K562 (cell line): Measurements from ENCODE around the gene RAE1. TPM values are rescaled to one million over a fixed set of nuclear protein-coding genes. Genes with fewer than 3 reads are reported as not detected.

Experiments used
- ATAC-seq: fragments of 200-7000 bp; cut with Tn5 transposase; 3 replicates; pipeline ENCODE4 v1.9.1; 2020; ENCODE audit warnings: moderate library complexity
- BruUV-seq: library from RNA; stranded (reverse); fragments of 400-500 nt; replicated peaks from 2 replicates; lab custom pipeline; 2021; lab: Mats Ljungman, UMichigan
- CTCF ChIA-PET: fragments of 300-600 bp; formaldehyde crosslinking; extraction: SDS; loops from one replicate; lab custom pipeline; 2021; ENCODE audit warnings: low intra/inter-chr PET ratio; lab: Yijun Ruan, JAX
- POLR2A ChIA-PET: fragments of 300-600, 350-650 bp; sonication (Branson Sonifier 250); formaldehyde crosslinking; extraction: SDS; loops from one replicate; lab custom pipeline; 2021; ENCODE audit warnings: antibody characterized with exemption, inconsistent platforms; lab: Yijun Ruan, JAX
- DNase-seq, 4 experiments: peaks; one replicate each; pipeline versions ENCODE4 v3.0.0 to v3.0.0-alpha.2; 2011 to 2018; ENCODE audit warnings: low spot score in 3 of 4, mixed read lengths in 3 of 4; ENCODE audit errors: extremely low read depth in 1 of 4
- FAIRE-seq: peaks from 2 replicates; lab custom pipeline; 2011; peaks lifted over from hg19 to GRCh38; lab: Jason Lieb, UNC
- H2AFZ ChIP-seq: 2 replicates; pipeline ENCODE4 v1.6.0; 2011; ENCODE audit warnings: low read depth, low read length, control low read depth, inconsistent platforms
- H3K27ac ChIP-seq: fragments of 200-600 bp; 3 replicates; pipeline ENCODE4 v1.8.0; 2011; ENCODE audit warnings: low read depth, mild to moderate bottlenecking, control low read depth, inconsistent platforms, low read length, moderate library complexity, mixed read lengths; ENCODE audit errors: extremely low read depth
- H3K27me3 ChIP-seq, 2 experiments: fragments of 300-600 bp in 1 of 2; 2 replicates in 1 of 2; 3 replicates in 1 of 2; pipeline versions ENCODE4 v1.6.0 to v1.8.0; 2011; ENCODE audit warnings: inconsistent platforms in 2 of 2, low read length in 2 of 2, mild to moderate bottlenecking in 1 of 2, mixed read lengths in 1 of 2, moderate library complexity in 1 of 2; ENCODE audit not compliant: control insufficient read depth in 2 of 2, insufficient read depth in 2 of 2
- H3K36me3 ChIP-seq: fragments of 300-600 bp; 3 replicates; pipeline ENCODE4 v1.8.0; 2011; ENCODE audit warnings: mild to moderate bottlenecking, low read length, inconsistent platforms; ENCODE audit not compliant: control insufficient read depth, insufficient read depth
- H3K4me1 ChIP-seq, 2 experiments: fragments of 200-600 bp in 1 of 2; replicated peaks in 1 of 2; 2 replicates in 1 of 2; 3 replicates in 1 of 2; pipeline versions ENCODE4 v1.5.1 to v1.8.0; 2011; ENCODE audit warnings: inconsistent platforms in 2 of 2, low read length in 2 of 2, mild to moderate bottlenecking in 1 of 2, mixed read lengths in 1 of 2, moderate library complexity in 1 of 2; ENCODE audit not compliant: control insufficient read depth in 2 of 2, insufficient read depth in 2 of 2
- H3K4me2 ChIP-seq: 2 replicates; pipeline ENCODE4 v1.6.1; 2011; ENCODE audit warnings: low read length, control low read depth, inconsistent platforms, mixed read lengths; ENCODE audit not compliant: insufficient read depth
- H3K4me3 ChIP-seq: fragments of 200-600 bp; sonication (generic), shearing (Covaris generic); 2 replicates; pipeline ENCODE4 v1.5.1; 2016; ENCODE audit warnings: control low read depth, inconsistent platforms
- H3K79me2 ChIP-seq: fragments of 200-600 bp; 3 replicates; pipeline ENCODE4 v1.8.0; 2011; ENCODE audit warnings: low read length, inconsistent platforms; ENCODE audit not compliant: control insufficient read depth, insufficient read depth
- H3K9ac ChIP-seq, 2 experiments: 2 replicates each; pipeline versions ENCODE4 v1.6.0 to v1.6.1; 2011; ENCODE audit warnings: low read depth in 2 of 2, low read length in 2 of 2, control low read depth in 1 of 2, inconsistent platforms in 1 of 2, mild to moderate bottlenecking in 1 of 2, mixed read lengths in 1 of 2; ENCODE audit not compliant: insufficient read depth in 1 of 2
- H3K9me1 ChIP-seq: one replicate; pipeline ENCODE4 v1.6.0; 2011; ENCODE audit warnings: inconsistent platforms, mild to moderate bottlenecking, low read length, moderate library complexity; ENCODE audit not compliant: control insufficient read depth, insufficient read depth
- H3K9me3 ChIP-seq: replicated peaks from 2 replicates; pipeline ENCODE4 v1.5.1; 2011; ENCODE audit warnings: low read depth, low read length, inconsistent platforms; ENCODE audit not compliant: control insufficient read depth, insufficient read depth
- H4K20me1 ChIP-seq: replicated peaks from 2 replicates; pipeline ENCODE4 v1.6.1; 2011; ENCODE audit warnings: low read length, inconsistent platforms, mixed read lengths; ENCODE audit not compliant: control insufficient read depth, insufficient read depth
- CC2D1A ChIP-seq: fragments of 450-650 bp; IDR thresholded peaks from 2 replicates; pipeline ENCODE4 v1.6.1; 2017; ENCODE audit warnings: mild to moderate bottlenecking
- ETV1 ChIP-seq: fragments of 450-650 bp; conservative IDR thresholded peaks from 2 replicates; pipeline ENCODE4 v1.6.1; 2016; ENCODE audit warnings: missing genetic modification characterization, control low read depth, low read depth, missing compliant biosample characterization
- LCOR ChIP-seq: sonication (generic); formaldehyde crosslinking; IDR thresholded peaks from 2 replicates; pipeline ENCODE4 v1.8.0; 2022; ENCODE audit warnings: mild to moderate bottlenecking, missing genetic modification reagents
- NELFE ChIP-seq: IDR thresholded peaks from 2 replicates; pipeline ENCODE4 v1.6.1; 2011; ENCODE audit warnings: mild to moderate bottlenecking; ENCODE audit not compliant: insufficient read depth, insufficient read length
- NR3C1 ChIP-seq: sonication (generic); formaldehyde crosslinking; IDR thresholded peaks from 2 replicates; pipeline ENCODE4 v1.8.1; 2022; ENCODE audit warnings: missing genetic modification reagents
- NUFIP1 ChIP-seq: fragments of 450-650 bp; IDR thresholded peaks from 2 replicates; pipeline ENCODE4 v1.6.1; 2018; ENCODE audit not compliant: partially characterized antibody
- PURB ChIP-seq: sonication (generic); formaldehyde crosslinking; IDR thresholded peaks from 2 replicates; pipeline ENCODE4 v1.9.0; 2021; ENCODE audit warnings: low read depth, mild to moderate bottlenecking, missing genetic modification reagents
- SIN3B ChIP-seq: fragments of 450-650 bp; IDR thresholded peaks from 2 replicates; pipeline ENCODE4 v1.6.1; 2017; ENCODE audit warnings: low read depth, mild to moderate bottlenecking, moderate library complexity
- TARDBP ChIP-seq: fragments of 450-650 bp; IDR thresholded peaks from 2 replicates; pipeline ENCODE4 v1.6.1; 2016
- ZNF316 ChIP-seq: fragments of 450-650 bp; IDR thresholded peaks from 2 replicates; pipeline ENCODE4 v1.6.1; 2016
- ZNF518B ChIP-seq: fragments of 250-450 bp; sonication (Bioruptor Pico); IDR thresholded peaks from 2 replicates; pipeline ENCODE4 v1.5.0; 2021; ENCODE audit warnings: mild to moderate bottlenecking, moderate library complexity
- ZNF76 ChIP-seq: fragments of 250-450 bp; sonication (Bioruptor Pico); IDR thresholded peaks from 2 replicates; pipeline ENCODE4 v1.4.0; 2020; ENCODE audit warnings: mild to moderate bottlenecking, moderate library complexity, borderline replicate concordance
- ZNF764 ChIP-seq: fragments of 250-450 bp; sonication (Bioruptor Pico); IDR thresholded peaks from 2 replicates; pipeline ENCODE4 v1.4.0; 2020; ENCODE audit warnings: low read depth, mild to moderate bottlenecking, moderate library complexity
- ZNF780A ChIP-seq: fragments of 250-450 bp; sonication (Bioruptor Pico); IDR thresholded peaks from 2 replicates; pipeline ENCODE4 v1.5.0; 2021; ENCODE audit warnings: mild to moderate bottlenecking
- ZZZ3 ChIP-seq: fragments of 450-650 bp; IDR thresholded peaks from 2 replicates; pipeline ENCODE4 v1.6.1; 2016; ENCODE audit warnings: antibody characterized with exemption, mild to moderate bottlenecking, moderate library complexity
- WGBS: fragments of 100-300 bp; shearing (Covaris generic); methylation state at CpG from one replicate; pipeline ENCODE4 v1.1.6; 2016; ENCODE audit warnings: low coverage, mixed read lengths; ENCODE audit not compliant: insufficient coverage; ENCODE audit errors: missing lambda C conversion rate; 5-methylcytosine and 5-hydroxymethylcytosine counted together
- in situ Hi-C: fragments of 300-500 bp; cut with MboI; formaldehyde crosslinking; loops from 4 replicates; pipeline ENCODE4 v1.15.0; 2018; ENCODE audit warnings: inconsistent platforms, mixed read lengths
- intact Hi-C: fragments of 100-400 bp; cut with micrococcal nuclease; formaldehyde crosslinking; loops from 2 replicates; pipeline ENCODE4 v1.14.2; 2022
- polyA plus RNA-seq, 8 experiments: library from polyadenylated mRNA; depleted of rRNA in 4 of 8; stranded (reverse) in 5 of 8; unstranded in 3 of 8; fragments of >200 nt; fragmentation: Nextera tagmentation in 2 of 8; fragmentation: Illumina TruSeq in 1 of 8; extraction: Ambion mirVana in 2 of 8; extraction: Trizol in 1 of 8; gene quantifications; 2 replicates each; pipeline versions ENCODE4 v1.2.1 to v1.2.3, GENCODE V29; 2011 to 2014; ENCODE audit warnings: inconsistent platforms in 1 of 8, missing spikeins in 1 of 8
- total RNA-seq, 7 experiments: library from RNA; depleted of rRNA in 6 of 7; stranded (reverse); fragments of >200 nt in 6 of 7; fragmentation: Illumina TruSeq in 2 of 7; extraction: Trizol in 2 of 7; gene quantifications; 2 replicates each; pipeline versions ENCODE4 v1.2.1 to v1.2.3, GENCODE V29; 2011 to 2021; ENCODE audit warnings: low replicate concordance in 1 of 7

The RAE1 gene
- total and polyA plus RNA-seq, 9 of the 15 experiments (the other 6 are each of a cell fraction or from before 2014, with no cell fraction given): 33.7 to 248 (median 77.7) TPM

DNA sequence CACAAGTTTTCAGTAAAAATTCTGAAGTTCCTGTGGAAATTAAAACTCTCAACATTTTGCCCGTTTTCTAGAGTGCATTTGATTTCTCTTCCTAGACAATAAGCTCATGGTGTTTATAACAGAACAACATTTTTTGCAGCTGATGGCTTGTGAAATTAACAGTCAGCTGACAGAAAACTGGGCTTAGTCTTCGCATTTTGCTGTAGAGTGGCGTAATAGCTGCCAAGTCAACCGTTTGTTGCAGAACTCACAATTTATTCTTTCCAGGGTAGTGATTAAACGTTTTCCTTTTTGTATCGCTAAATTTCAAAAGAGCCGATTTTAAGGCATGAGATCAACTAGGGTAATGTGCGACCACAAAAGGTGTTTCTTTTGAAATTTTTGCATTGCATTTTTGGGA lies 20.1 kb upstream of the RAE1 start:
- intact Hi-C loops (no loop called here), in situ Hi-C loops (no loop called here)
- no peak overlapping the region for H3K4me2 ChIP-seq
- ATAC-seq (no peak), DNase-seq (no peak), FAIRE-seq (no peak)
- CTCF ChIA-PET: interaction anchor here (0.9 kb wide), 1 partner anchor 239 kb away, joined by 3 read pairs; no protein-coding TSS in a partner anchor
- H3K4me1 ChIP-seq: peaks cover 2 to 7% of the 10 kb centered on the region in 2 experiments; a peak in 2 of 5 replicates
- no peaks in the 10 kb centered on the region for H4K20me1 ChIP-seq
- H3K36me3 ChIP-seq: no peaks in the 10 kb centered on the region
- no peak overlapping the region for H3K27ac ChIP-seq
- H3K9me3 ChIP-seq: no peaks in the 10 kb centered on the region
- H3K9me1 ChIP-seq: no peaks in the 10 kb centered on the region
- no peak overlapping the region for H2AFZ ChIP-seq
- no TSS peak for BruUV-seq
- POLR2A ChIA-PET: no interaction called here
- H3K9ac ChIP-seq: no peak overlapping the region
- WGBS: 2% methylated on average over 8 of the region's 8 CpGs
- peaks cover 7 to 27% of the 10 kb centered on the region in 2 experiments; a peak in 4 of 5 replicates for H3K27me3 ChIP-seq
- no peak overlapping the region for H3K4me3 ChIP-seq
- no peak for TF ChIP-seq ZNF518B (CRISPR knock-in tag)
- TF ChIP-seq ZZZ3: no peak
- TF ChIP-seq NELFE: no peak
- TF ChIP-seq NR3C1 (CRISPR knock-in tag): no peak
- no peak for TF ChIP-seq ZNF76
- TF ChIP-seq ZNF764: no peak
- TF ChIP-seq ETV1 (tag): no peak
- no peak for TF ChIP-seq SIN3B
- TF ChIP-seq PURB (CRISPR knock-in tag): no peak
- no peak for TF ChIP-seq ZNF780A
- TF ChIP-seq TARDBP: no peak
- TF ChIP-seq LCOR (CRISPR knock-in tag): no peak
- no peak for TF ChIP-seq NUFIP1
- no peak for TF ChIP-seq ZNF316
- TF ChIP-seq CC2D1A: no peak
- H3K79me2 ChIP-seq: no peaks in the 10 kb centered on the region
